Measurements from ENCODE around the gene ERN1. TPM values are rescaled to one million over a fixed set of nuclear protein-coding genes. Genes with fewer than 3 reads are reported as not detected.

The ERN1 gene
- total and polyA plus RNA-seq, 2 experiments from 2014 or later = 8.9 to 12.4 TPM

- H3K27ac ChIP-seq = peak overlapping the region; percentile 11
- H3K4me3 ChIP-seq = no peak overlapping the region
- TF ChIP-seq, protein P1, sequence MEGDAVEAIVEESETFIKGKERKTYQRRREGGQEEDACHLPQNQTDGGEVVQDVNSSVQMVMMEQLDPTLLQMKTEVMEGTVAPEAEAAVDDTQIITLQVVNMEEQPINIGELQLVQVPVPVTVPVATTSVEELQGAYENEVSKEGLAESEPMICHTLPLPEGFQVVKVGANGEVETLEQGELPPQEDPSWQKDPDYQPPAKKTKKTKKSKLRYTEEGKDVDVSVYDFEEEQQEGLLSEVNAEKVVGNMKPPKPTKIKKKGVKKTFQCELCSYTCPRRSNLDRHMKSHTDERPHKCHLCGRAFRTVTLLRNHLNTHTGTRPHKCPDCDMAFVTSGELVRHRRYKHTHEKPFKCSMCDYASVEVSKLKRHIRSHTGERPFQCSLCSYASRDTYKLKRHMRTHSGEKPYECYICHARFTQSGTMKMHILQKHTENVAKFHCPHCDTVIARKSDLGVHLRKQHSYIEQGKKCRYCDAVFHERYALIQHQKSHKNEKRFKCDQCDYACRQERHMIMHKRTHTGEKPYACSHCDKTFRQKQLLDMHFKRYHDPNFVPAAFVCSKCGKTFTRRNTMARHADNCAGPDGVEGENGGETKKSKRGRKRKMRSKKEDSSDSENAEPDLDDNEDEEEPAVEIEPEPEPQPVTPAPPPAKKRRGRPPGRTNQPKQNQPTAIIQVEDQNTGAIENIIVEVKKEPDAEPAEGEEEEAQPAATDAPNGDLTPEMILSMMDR (IDR thresholded peaks at IDR 0.05; ENCODE audit: low read depth, low read length) = no peak
- no peaks in the 10 kb centered on the region for H3K9me3 ChIP-seq (ENCODE audit: low read depth)
- peaks cover 9% of the 10 kb centered on the region for H3K4me1 ChIP-seq (ENCODE audit: low read depth)
- no peaks in the 10 kb centered on the region for H3K27me3 ChIP-seq
- no peaks in the 10 kb centered on the region for H3K36me3 ChIP-seq
- DNase-seq (ENCODE audit: low read depth in 1 of 2, low spot score in 1 of 2) = peak; percentile 26 to 52
Observed at GRCh38 chr17:64117981-64118979, 11.7 kb downstream of the ERN1 start.

GRCh38 chr17:64115822-64116534 is 14.0 kb downstream of the ERN1 start:
- TF ChIP-seq, protein P1 (IDR thresholded peaks at IDR 0.05; ENCODE audit: low read depth, low read length) = no peak
- H3K36me3 ChIP-seq = no peaks in the 10 kb centered on the region
- H3K9me3 ChIP-seq (ENCODE audit: low read depth) = no peaks in the 10 kb centered on the region
- H3K27me3 ChIP-seq = no peaks in the 10 kb centered on the region
- H3K4me3 ChIP-seq = no peak overlapping the region
- H3K4me1 ChIP-seq (ENCODE audit: low read depth) = peaks cover 9% of the 10 kb centered on the region
- DNase-seq (ENCODE audit: low read depth in 1 of 2, low spot score in 1 of 2) = peak in 1 of 2 donors; percentile 91
- H3K27ac ChIP-seq = no peak overlapping the region

GRCh38 chr17:64115043-64115698 is 14.8 kb downstream of the ERN1 start:
- Histone ChIP-seq H3K27ac (no peak overlapping the region), H3K4me3 (no peak overlapping the region), H3K4me1 (ENCODE audit: low read depth) (peaks cover 9% of the 10 kb centered on the region), H3K27me3 (no peaks in the 10 kb centered on the region), H3K9me3 (ENCODE audit: low read depth) (no peaks in the 10 kb centered on the region), H3K36me3 (no peaks in the 10 kb centered on the region)
- TF ChIP-seq, protein P1 (IDR thresholded peaks at IDR 0.05; ENCODE audit: low read depth, low read length) = no peak
- peak in 1 of 2 donors; percentile 66 for DNase-seq (ENCODE audit: low read depth in 1 of 2, low spot score in 1 of 2)

DNA sequence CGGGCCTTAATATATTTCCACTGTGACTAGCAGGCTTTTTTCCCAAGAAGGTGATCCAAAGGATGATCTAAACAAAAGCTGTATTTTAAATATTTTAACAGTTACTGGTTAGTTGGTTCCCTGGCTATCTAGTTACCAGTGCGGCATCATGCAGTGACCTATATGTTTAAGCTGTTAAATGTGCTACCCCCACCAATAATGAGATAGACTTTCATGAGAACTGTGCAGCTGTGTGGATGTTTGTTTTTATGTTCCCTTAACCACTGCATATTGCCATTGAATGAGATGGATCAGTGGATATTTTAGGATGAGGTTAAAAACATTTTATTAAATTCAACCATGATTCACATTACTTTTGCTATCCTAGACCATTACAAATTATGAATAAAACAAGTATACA is 16.9 kb downstream of the ERN1 start:
- TF ChIP-seq, protein P1 (IDR thresholded peaks at IDR 0.05; ENCODE audit: low read depth, low read length) = no peak
- H3K4me1 ChIP-seq (ENCODE audit: low read depth) = no peaks in the 10 kb centered on the region

DNA sequence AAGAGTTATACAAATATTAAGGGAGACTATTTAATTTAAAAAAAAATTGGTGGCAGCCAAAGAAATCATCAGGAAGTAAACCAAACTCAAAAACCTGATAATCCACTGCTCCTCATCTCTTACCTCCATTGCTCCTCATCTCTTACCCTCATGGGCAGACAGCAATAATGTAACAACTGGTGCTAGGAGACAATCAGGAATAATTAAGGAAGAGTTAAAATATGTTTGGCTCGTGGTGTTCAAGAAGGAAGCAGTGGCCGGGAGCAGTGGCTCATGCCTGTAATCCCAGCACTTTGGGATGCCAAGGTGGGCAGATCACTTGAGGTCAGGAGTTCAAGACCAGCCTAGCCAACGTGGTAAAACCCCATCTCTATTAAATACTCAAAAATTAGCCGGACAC is 18.1 kb downstream of the ERN1 start:
- TF ChIP-seq, protein P1 (IDR thresholded peaks at IDR 0.05; ENCODE audit: low read depth, low read length) = no peak
- Histone ChIP-seq H3K4me1 (ENCODE audit: low read depth) (no peaks in the 10 kb centered on the region), H3K27me3 (no peaks in the 10 kb centered on the region), H3K36me3 (no peaks in the 10 kb centered on the region), H3K9me3 (ENCODE audit: low read depth) (no peaks in the 10 kb centered on the region), H3K27ac (no peak overlapping the region), H3K4me3 (no peak overlapping the region)
- no peak for DNase-seq (ENCODE audit: low read depth in 1 of 2, low spot score in 1 of 2)

More for the DNA sequence above, 16.9 kb downstream of the ERN1 start:
- Histone ChIP-seq H3K27ac (no peak overlapping the region), H3K27me3 (no peaks in the 10 kb centered on the region), H3K4me3 (no peak overlapping the region), H3K36me3 (no peaks in the 10 kb centered on the region), H3K9me3 (ENCODE audit: low read depth) (no peaks in the 10 kb centered on the region)
- no peak for DNase-seq (ENCODE audit: low read depth in 1 of 2, low spot score in 1 of 2)

Measured in cardiac muscle cell (in vitro differentiated cells and primary cell).